ENCODE results near the gene CDK5. TPM values are rescaled to one million over a fixed set of nuclear protein-coding genes. Genes with fewer than 3 reads are reported as not detected.

Gene CDK5
- total RNA-seq, 1 donor from 2014 or later = 7.5 TPM

- Mint-ChIP-seq H3K9me3 (no peaks in the 10 kb centered on the region), H3K4me3 (peak overlapping the region; percentile 92), H3K27ac (peak overlapping the region; percentile 41), H3K27me3 (no peaks in the 10 kb centered on the region), H3K36me3 (ENCODE audit: low read depth) (peaks cover 18% of the 10 kb centered on the region), H3K4me1 (peaks cover 36% of the 10 kb centered on the region)
- POLR2A ChIA-PET = interaction anchor here (2.6 to 3.2 kb wide), 2 partner anchors 20 to 32 kb away, joined by 14 to 19 read pairs; partner anchors contain the start of genes ABCB8 and FASTK
- intact Hi-C loops (cut with micrococcal nuclease) = no loop called here
- ATAC-seq (ENCODE audit: low read depth) = no peak
- no peak for DNase-seq
- TF ChIP-seq CTCF (IDR thresholded peaks at IDR 0.05) = no peak
- CTCF ChIA-PET = interaction anchor here (0.7 kb wide), 1 partner anchor 28 kb away, joined by 3 read pairs; no protein-coding TSS in a partner anchor
These were observed 2.4 kb upstream of the CDK5 start for GRCh38 chr7:151060113-151060415.

- Mint-ChIP-seq H3K27ac (peak within 1 kb of the TSS; percentile 89), H3K4me1 (peaks cover 36% of the 10 kb centered on the region), H3K4me3 (peak within 1 kb of the TSS; percentile 92), H3K27me3 (no peaks in the 10 kb centered on the region), H3K9me3 (no peaks in the 10 kb centered on the region), H3K36me3 (ENCODE audit: low read depth) (peaks cover 14% of the 10 kb centered on the region)
- no peak for TF ChIP-seq CTCF (IDR thresholded peaks at IDR 0.05)
- peak; percentile 26 for ATAC-seq (ENCODE audit: low read depth)
- ChIA-PET CTCF (interaction anchor here (0.7 kb wide), 1 partner anchor 29 kb away, joined by 3 read pairs; no protein-coding TSS in a partner anchor), POLR2A (interaction anchor here (1.3 to 3.2 kb wide), 3 partner anchors 21 to 31 kb away, joined by 7 to 19 read pairs (median 14); partner anchors contain the start of genes ABCB8, FASTK and TMUB1)
- intact Hi-C loops (cut with micrococcal nuclease) = loop anchor here (1.0 to 10.0 kb wide), 9 partner anchors 41 to 1225 kb away; partner anchors contain the start of genes NUB1, REPIN1 and ZNF862
- peak; percentile 89 for DNase-seq
These were observed 1.8 kb upstream of the CDK5 start, which contains the start of gene SLC4A2 for GRCh38 chr7:151059367-151060112. Gene SLC4A2, plus strand, starts transcription at chr7:151059589. Its CDS starts 2,399 bp downstream, at chr7:151061988.

GRCh38 chr7:151058781-151059366 is 1.2 kb upstream of the CDK5 start:
- no peak for ATAC-seq (ENCODE audit: low read depth)

GRCh38 chr7:151057989-151058780 is 488 bp upstream of the CDK5 start:
- POLR2A ChIA-PET = interaction anchor here (0.6 to 3.2 kb wide), 4 partner anchors 22 to 53 kb away, joined by 5 to 19 read pairs (median 10); partner anchors contain the start of genes ABCB8, FASTK and TMUB1
- peak overlapping the region; percentile 89 for H3K27ac Mint-ChIP-seq
- CTCF ChIA-PET = no interaction called here
- ATAC-seq (ENCODE audit: low read depth) = peak; percentile 93
- H3K4me3 Mint-ChIP-seq = peak overlapping the region; percentile 92
- TF ChIP-seq CTCF (IDR thresholded peaks at IDR 0.05) = no peak
- H3K4me1 Mint-ChIP-seq = peaks cover 36% of the 10 kb centered on the region
- H3K9me3 Mint-ChIP-seq = no peaks in the 10 kb centered on the region
- peaks cover 7% of the 10 kb centered on the region for H3K36me3 Mint-ChIP-seq (ENCODE audit: low read depth)
- H3K27me3 Mint-ChIP-seq = no peaks in the 10 kb centered on the region
- peak; percentile 91 for DNase-seq
- intact Hi-C loops (cut with micrococcal nuclease) = loop anchor here (1.0 to 10.0 kb wide), 10 partner anchors 22 to 1223 kb away; partner anchors contain the start of genes ABCB8, ABCF2, CHPF2 and FASTK

More at GRCh38 chr7:151058781-151059366, 1.2 kb upstream of the CDK5 start:
- Mint-ChIP-seq H3K36me3 (ENCODE audit: low read depth) (peaks cover 10% of the 10 kb centered on the region), H3K27me3 (no peaks in the 10 kb centered on the region), H3K4me1 (peaks cover 36% of the 10 kb centered on the region), H3K4me3 (peak overlapping the region; percentile 92), H3K9me3 (no peaks in the 10 kb centered on the region), H3K27ac (peak overlapping the region; percentile 89)
- intact Hi-C loops (cut with micrococcal nuclease) = loop anchor here (1.0 to 10.0 kb wide), 13 partner anchors 21 to 1224 kb away; partner anchors contain the start of genes ABCB8, ABCF2, CHPF2 and FASTK
- CTCF ChIA-PET = no interaction called here
- TF ChIP-seq CTCF (IDR thresholded peaks at IDR 0.05) = no peak
- no peak for DNase-seq
- POLR2A ChIA-PET = interaction anchor here (0.6 to 3.2 kb wide), 4 partner anchors 22 to 52 kb away, joined by 5 to 19 read pairs (median 10); partner anchors contain the start of genes ABCB8, FASTK and TMUB1

Measured in activated B cell treated with CpG ODN at 0.5 μM for 24 hours (primary cell).